HEK293T (cell line): ENCODE data around the gene THOP1.

Experiments
- ELF4 ChIP-seq: fragments of 450-650 bp; IDR thresholded peaks from 2 replicates; pipeline ENCODE4 v1.6.1; 2017; ENCODE audit warnings: antibody characterized with exemption
- FOXK2 ChIP-seq: fragments of 450-650 bp; IDR thresholded peaks from 2 replicates; pipeline ENCODE4 v1.6.1; 2016; ENCODE audit warnings: mild to moderate bottlenecking
- FOXM1 ChIP-seq: fragments of 450-650 bp; IDR thresholded peaks from 2 replicates; pipeline ENCODE4 v1.6.1; 2017; ENCODE audit warnings: mild to moderate bottlenecking, borderline replicate concordance
- NFRKB ChIP-seq: fragments of 450-650 bp; IDR thresholded peaks from 2 replicates; pipeline ENCODE4 v1.6.1; 2016; ENCODE audit warnings: mild to moderate bottlenecking, moderate library complexity

GRCh38 chr19:2761876-2762782, 23.2 kb upstream of the THOP1 start:
- TF ChIP-seq FOXM1 = no peak
- TF ChIP-seq ELF4 = no peak
- TF ChIP-seq FOXK2 = no peak
- TF ChIP-seq NFRKB = no peak
